Fibroblast of gingiva (primary cell): ENCODE measurements around the gene ATP5F1A.

Experiments used
- DNase-seq: peaks from one replicate; pipeline ENCODE4 v3.0.0-alpha.2; 2011; ENCODE audit warnings: low read depth

ATP5F1A gene

DNA sequence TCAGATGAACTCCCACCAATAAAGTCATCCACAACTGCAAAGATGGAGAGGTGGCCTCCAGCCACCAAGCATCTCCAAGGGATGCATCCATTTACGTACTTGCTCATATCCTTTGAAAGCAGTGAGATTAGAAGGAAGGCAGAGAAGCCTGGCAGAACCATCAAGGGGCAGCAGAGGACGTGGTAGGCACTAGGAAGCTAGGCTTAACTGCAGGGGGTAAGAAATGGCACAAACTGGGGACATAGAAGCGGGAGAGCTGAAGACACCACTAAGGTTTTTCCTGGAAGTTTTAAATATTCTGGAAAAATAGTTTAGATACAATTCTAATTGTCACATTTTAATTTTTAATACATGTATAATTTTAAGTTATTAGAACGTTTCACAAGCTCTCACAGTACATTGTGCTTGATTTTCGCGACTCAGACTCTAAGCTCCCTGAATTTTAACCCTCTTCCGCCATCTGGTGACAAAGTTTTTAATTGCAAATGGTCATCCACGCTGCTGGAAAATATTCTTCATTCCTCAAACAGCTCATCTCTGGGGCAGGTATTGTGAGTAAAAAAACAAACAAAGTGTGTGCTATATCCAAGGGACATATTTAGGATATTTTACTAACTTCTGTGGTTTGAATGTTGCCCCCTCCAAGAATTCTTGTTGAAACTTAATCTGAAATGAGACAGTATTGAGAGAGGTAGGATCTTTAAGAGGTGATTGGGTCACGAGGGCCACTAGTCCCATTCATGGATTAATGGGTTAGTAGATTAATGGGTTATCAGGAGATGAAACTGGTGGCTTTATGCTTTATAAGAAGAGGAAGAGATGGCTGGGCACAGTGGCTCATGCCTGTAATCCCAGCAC lies 24.4 kb downstream of the ATP5F1A start:
- peak; percentile 48 for DNase-seq

DNA sequence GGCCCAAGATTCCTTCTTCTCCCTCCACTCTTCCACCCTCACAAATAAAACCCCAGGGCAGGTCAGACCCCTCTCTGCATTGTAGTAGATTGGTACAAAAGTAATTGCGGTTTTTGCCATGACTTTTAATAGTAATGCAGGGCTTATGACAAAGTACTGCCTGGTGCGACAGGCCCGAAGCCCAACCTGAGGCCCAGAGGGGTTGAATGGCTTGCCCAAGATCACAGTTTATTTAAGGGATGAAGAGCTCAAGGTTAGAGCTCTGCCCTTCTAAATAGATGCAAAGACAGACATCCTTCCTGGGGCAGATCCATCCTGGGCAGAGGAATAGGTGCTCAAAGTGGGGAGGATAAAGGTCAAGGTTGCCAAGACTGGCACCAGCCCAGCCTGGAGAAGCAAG lies 25.1 kb downstream of the ATP5F1A start:
- no peak for DNase-seq

DNA sequence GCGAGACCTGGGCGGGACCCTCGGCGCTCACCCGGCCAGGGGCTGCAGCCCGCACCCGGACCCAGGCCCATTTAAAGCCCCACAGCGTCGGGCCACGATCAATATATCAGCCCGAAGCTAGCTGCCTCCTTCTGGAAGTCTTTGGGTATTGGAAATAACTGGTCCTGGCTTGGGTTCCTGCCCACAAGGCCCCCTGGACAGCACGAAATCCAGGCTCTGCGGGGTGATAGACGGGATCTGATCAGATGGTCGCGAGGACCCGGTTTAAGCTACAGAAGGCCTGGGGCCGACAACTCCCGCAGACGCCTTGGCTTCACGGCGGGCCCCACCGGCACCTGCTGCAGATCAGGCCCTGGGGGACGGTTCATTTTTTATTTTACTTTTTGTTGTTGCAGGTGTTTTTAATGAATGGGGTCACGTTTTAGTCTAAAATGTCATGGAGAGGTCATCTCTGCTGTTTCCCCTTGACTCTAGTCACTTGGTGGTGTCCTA lies 25.7 kb downstream of the ATP5F1A start:
- no peak for DNase-seq

DNA sequence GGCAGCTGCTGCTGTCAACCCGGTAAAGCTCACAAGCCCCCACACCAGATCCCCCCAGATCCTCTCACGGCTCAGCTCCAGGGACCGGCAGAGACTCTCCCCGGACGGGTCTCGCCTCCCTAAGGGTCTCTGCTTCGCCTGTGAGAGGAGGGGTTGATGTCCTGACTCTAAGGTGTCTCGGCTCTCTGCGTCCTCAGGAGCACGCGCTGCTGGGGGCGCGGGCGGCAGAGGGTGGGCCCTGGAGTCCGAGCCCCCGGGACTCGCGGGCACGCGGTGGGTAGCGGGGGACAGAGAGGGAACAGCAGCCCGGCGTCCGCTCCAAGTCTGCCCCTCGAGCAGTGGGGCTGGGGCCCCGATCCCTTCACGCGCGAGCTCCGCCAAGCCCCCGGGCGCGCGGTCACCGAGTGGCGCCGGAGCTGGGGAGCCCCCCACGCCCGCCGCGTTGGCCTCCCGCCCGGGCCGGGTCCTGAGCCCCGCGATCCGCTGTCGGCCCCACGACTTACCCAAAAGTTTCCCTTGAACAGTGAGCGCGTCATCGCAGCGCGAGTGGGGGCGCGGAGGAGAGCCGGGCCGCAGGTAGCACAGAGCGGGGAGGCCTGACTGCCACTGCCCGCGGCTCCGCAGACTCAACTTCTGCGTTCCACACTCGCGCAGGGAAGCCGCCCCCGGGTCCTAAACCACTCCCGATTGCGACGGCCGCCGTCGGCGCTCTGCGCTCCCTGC lies 26.3 kb downstream of the ATP5F1A start, which contains the start of gene PSTPIP2:
PSTPIP2 (minus strand) TSS at position 608 of the 723 bp plus-strand sequence; CDS start at position 536, 72 bp downstream.
- DNase-seq, result peak; percentile 57

DNA sequence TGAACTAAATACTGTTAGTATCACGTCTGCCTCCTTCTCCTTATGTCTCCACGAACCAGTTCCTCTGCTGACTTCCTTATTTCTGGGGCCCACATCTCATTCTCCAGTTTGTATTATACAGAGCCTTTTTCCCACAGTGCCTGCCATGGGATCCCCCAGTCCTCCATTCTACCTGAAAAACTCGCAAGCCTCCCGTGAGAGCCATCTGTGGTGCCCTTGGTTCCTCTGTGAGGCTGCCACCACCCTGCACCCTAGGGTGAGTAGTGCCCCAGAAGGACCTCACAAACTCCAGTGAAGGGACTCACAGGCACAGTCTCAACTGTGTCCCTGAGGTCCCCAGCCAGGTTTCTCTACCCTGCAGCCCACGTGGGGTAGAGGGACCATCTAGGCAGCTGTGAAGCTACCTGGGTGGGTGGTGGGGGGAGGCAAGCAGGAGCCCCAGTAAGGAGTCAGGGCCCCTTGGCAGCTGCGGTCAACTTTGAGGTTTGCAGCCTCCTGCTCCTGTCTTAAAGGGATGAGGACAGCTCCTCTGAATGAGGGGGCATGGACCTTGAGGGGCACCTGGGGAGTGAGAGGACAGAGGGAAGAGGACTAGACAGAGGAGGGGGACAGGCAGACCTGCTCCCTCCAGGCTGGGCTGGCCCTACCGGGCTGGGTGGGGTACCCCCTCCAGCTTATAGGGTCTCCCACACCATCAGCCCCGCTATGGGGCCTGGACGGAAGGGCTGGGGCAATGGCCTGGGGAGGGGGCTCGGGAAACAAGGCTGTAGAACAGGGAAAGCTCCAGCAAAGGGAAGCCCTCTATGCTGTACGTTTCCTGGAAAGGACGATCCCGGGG lies 27.1 kb downstream of the ATP5F1A start:
- no peak for DNase-seq

DNA sequence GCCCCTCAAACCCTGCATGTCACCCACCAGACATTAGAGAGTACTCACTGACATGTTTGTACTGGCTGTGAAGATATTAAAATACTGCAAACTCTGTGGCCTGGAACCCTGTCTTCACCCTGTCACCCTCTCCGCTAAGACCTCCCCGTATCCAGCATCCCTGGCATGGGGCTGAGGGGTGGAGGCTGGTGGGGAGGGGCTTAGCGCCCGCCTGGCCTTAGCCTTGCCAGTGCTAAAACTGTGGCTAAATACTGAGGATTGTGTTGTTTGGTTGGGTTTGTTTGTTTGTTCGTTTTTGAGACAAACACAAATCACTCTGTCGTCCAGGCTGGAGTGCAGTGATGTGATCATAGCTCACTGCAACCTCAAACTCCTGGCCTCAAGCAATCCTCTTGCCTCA lies 27.9 kb downstream of the ATP5F1A start:
- no peak for DNase-seq

DNA sequence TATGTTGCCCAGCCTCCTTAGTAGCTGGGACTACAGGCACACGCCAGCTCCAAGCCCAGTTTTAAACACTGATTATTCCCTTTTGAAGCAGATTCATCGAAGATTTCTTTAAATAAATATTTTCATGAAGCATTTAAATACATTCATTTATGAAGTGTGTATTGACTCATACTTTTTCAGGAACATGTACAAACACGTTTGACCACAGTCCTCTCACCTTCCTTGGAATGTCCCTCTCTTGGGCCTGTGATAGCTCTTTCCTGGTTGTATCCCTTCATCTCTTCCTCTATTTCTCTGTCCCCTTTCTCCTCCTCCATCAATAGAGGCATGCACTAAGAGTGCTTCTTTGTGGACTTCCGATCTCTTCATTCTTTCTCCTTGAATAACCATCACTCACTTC lies 28.6 kb downstream of the ATP5F1A start:
- no peak for DNase-seq

DNA sequence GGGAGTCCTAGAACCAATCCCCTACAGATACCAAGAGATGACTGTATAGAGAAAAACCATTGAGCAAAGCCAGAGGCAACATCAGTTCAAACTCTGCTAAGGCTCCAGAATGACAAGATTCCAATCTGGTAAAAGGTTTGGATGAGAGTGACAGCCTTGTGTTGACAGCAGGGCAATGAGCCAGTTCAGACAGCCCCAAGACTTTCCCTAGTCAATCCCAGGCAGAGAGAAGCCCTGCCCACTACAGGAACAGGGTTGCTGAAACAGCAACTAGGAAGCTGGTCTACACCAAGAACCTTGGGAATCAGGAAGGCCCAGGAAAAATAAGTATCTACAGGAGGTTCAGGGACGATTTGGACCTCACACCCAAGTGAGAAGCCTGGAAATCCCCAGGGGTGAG lies 29.3 kb downstream of the ATP5F1A start:
- no peak for DNase-seq

DNA sequence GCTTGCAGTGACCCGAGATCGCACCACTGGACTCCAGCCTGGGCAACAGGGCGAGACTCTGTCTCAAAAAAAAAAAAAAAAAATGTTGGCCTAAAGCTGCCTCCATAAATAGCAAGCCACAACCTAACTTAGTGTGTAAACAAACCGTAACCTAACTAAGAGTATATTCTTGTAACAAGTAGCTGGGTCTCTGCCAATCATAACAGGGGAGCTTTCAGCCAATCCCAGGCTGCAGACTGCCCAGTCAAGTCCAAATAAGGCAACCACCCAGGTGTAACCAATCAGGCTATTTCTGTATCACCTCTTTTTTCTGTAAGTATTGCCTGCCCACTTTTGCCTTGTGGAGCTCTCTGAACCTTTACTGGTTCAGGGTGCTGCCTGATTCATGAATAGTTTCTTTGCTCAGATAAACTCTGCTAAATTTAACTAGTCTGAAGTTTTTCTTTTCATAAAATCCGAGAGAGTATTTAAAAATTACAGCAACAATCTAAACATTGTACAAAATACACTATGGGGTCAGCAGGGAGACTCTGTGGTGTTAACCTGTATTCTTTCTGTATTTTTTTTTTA lies 30.6 kb downstream of the ATP5F1A start:
- DNase-seq, result no peak

DNA sequence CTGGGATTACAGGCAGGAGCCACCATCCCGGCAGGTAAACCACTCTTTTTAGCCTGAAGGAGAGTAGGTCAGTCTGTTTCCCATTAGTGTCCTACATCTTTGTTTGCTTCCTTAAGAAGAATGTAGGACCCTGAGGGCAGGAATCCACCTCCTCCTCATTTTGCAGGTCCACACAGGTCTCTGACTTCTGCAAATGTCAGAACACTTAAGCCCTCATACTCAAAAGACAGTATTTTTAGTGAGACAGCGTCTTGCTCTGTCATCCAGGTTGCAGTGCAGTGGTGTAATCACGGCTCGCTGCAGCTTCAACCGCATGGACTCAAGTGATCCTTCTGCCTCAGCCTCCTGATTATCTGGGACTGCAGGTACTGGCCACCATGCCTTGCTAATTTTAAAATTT lies 35.3 kb downstream of the ATP5F1A start:
- no peak for DNase-seq

DNA sequence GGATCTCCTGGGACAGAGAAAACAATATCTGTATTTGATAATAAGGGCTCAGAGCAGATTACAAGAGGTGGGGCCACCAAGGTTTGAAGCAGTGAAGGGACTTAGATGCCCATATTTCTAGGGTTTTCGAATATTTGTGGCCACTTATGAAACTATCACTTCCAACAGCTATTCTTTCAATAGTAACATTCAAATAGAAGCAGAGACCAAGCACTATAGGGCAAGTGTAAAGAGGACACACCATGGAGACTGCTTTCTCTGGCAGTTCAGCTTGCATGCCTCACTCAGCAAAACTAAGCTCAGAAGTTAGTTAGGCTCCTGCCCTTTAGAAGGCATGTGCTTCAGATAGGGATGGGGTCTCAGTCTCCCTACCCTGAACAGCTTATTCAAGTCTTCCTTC lies 36.3 kb downstream of the ATP5F1A start:
- no peak for DNase-seq

DNA sequence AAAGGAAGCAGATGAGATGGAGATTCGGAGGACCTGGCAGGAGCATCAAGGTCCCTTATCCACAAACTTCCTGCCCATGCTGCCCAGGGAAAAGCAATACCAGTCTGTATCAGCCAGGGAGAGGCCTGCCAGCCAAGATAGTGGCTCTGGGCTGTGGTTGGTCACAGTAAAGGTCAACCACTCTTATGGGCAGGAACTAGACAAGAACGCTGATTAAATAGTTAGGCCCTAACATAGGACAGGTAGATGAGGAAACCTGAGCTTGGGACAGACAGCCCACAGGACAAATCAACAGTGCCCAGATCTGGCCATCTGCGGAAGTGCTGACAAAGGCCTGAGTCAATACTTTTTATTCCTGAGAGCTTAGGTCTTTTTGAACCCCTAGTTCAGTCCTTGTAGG lies 36.7 kb downstream of the ATP5F1A start:
- DNase-seq, result no peak

DNA sequence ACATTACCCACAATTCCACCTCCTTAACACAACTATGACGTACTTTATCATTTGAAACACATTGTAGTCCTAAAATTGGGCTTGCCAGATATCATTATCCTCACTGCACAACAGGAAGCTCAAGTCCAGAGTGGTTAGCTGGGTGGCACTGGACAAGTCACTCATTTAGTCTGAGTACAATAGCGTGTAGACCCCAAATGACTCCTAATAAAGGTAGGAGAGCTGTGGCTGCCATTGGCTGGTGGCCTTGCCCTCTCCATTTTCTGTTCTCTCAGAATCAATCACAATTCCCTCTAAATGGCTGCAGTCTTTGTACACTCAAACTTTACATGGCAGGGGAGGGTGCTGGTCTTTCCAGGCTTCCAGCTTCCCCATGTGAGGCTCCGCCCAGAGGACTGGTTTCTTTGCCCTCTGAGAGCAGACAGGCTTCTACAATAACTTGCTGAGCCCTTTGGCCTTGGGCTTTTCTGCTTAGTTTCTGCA lies 37.7 kb downstream of the ATP5F1A start:
- DNase-seq, result no peak

DNA sequence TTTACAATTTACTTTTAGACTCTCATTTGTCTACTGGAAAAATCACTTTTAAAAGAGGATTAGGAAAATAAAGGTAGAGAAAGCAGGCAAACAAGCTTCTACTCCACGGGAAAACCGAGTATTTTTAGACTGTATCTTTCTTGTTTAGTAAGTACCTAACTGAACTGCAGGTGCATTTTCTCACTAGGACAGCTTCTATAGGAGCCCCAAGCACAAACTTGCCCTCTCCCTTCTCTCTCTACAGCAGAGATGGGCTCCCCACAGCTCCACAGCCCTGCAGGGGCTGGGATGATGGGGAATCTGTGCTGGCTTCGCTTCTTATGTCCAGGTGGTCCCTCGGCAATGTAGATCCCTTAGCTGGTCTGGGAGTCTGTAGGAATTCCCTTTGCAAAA lies 42.3 kb downstream of the ATP5F1A start:
- no peak for DNase-seq

DNA sequence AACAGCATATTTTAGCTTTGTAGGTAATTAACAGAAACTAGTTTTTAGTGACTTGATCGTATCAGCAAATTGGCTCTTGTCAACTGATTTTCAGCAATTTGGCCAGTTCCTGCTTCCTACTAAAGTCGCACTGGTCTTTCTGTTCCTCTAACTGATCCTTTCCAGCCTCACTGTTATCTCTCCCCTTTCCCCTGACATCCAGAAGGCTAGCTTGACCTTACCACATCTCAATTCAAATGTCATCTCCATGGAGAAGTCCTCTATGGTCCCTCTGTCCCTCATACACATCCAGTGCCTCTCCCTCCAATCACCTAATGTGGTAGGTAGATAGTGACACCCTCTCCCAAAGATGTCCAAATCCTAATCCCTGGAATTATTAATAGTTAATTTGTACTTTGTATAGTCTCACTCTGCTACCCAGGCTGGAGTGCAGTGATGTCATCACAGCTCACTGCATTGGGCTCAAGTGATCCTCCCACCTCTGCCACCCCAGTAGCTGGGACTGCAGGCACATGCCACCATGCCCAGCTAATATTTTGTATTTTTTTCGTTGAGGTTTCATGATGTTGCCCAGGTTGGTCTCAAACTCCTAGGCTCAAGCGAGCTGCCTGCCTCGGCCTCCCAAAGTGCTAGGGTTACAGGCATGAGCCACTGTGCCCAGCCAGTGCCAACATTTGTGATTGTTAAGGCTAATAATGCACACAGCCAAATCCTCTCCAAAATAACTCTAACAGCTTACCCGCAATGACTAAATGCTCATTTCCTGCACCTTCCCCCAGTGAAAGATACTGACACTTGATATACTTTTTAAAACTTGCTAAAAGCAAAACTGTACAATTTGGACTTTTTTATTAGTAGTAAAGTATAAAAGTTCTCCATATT lies 42.9 kb downstream of the ATP5F1A start:
- DNase-seq, result peak; percentile 19

DNA sequence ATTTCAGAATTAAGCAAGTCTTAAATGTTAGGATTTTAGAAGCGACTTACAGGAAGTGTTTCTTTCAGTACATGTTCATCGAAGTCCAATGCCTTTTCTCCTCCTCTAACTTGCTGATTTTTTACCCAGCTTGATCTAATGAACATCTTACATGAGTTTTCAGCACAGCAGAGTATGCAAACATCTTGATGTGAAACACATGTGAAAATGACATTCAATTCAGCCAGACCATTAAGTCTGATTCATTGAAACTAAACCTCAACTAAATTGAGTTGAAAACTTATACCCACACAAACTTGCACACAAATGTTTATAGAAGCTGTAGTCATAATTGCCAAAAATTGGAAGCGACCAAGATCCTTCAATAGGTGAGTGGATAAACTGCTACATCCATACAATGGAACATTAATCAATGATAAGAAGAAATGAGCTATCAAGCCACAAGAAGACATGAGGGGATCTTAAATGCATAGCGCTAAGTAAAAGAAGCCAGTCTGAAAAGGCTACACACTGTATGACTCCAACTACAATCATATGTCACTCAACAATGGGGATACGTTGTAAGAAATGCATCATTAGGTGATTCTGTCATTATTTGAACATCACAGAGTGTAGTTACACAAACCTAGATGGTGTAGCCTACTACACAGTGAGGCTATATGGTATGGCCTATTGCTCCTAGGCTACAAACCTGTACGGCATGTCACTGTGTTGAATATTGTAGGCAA lies 44.6 kb downstream of the ATP5F1A start:
- peak; percentile 90 for DNase-seq

DNA sequence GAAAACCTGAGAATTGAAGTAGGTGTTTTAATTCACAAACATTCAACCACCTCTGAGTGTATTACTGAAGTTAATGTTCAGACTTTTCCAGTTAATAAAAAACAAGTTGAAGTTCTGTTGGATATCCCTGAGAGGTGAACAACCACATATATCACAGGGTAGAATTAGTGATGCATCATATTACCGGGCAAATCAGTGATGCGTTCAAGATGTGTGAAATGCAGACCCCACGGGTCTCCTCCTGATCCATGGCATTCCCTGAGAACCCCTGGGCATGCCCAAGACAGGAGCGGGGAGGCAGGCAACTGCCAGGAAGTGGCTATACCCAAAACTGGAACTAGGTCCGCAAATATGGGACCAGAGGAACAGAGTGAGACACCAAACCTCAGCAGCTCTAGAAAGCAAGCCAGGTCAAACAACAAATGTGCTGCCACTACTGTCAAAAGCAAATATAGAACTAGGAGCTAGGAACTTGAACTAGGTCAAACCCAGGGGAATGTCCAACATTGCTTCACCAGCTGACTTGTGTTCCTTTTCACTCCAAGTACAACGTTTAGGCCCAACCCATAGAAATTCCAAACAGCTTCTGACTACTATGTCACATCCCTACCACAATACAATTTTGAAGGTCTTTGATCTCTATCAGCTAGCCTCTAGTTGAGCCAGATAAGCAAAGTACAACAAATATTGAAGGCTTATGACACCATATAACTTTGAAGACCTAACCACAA lies 46.2 kb downstream of the ATP5F1A start:
- peak; percentile 84 for DNase-seq

DNA sequence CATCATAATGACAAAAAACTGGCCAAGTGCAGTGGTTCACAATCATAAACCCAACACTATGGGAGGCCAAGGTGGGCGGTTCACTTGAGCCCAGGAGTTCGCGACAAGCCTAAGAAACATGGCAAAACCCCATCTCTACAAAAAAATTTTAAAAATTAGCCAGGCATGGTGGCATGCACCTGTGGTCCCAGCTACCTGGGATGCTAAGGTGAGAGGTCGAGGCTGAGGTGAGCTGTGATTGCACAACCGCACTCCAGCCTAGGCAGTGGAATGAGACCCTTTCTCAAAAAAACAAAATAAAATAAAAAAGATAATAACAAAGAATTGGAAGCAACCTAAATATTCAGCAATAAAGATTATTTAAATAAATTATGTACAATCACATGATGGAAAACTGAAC lies 47.8 kb downstream of the ATP5F1A start:
- no peak for DNase-seq

DNA sequence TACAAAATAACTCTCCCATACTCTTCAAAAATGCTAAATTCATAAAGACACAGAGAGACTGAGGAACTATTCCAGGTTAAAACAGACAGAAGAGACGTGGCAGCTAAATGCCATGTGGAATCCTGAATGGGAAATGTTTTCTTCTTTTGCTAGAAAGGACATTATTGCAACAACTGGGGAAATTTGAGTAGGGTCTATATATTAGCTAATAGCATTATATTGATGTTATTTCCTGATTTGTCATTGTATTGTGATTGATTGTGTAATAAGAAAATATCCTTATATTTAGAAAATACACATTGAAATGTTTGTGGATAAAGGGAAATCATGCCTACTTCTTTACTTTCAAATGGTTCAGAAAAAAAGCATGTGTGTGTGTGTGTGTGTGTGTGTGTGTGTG lies 49.5 kb downstream of the ATP5F1A start:
- DNase-seq, result peak; percentile 23
